Upper lobe of left lung (tissue), 6 donors: ENCODE data around the gene ARMH3. TPM values are rescaled to one million over a fixed set of nuclear protein-coding genes. Genes with fewer than 3 reads are reported as not detected.
A peak's percentile ranks its signal among the peaks of the same experiment; 100 is the strongest.

Experiments used
- ATAC-seq, 2 donors: fragments of 200-7000 bp; cut with Tn5 transposase; one replicate each; pipeline ENCODE4 v1.9.1; 2022; ENCODE audit warnings: mild to moderate bottlenecking in 2 of 2, moderate library complexity in 2 of 2; ENCODE audit not compliant: low FRiP score in 2 of 2
- DNase-seq, 2 donors: peaks; one replicate each; pipeline ENCODE4 v3.0.0-alpha.2; 2019 to 2020
- H3K27ac ChIP-seq, 4 donors: fragments of 200-600 bp; sonication (generic); one replicate each; pipeline ENCODE4 v1.5.1; 2016 to 2019
- H3K27me3 ChIP-seq, 4 donors: fragments of 200-600 bp; sonication (generic); one replicate each; pipeline ENCODE4 v1.5.1; 2017 to 2019
- H3K36me3 ChIP-seq, 4 donors: fragments of 200-600 bp; sonication (generic); one replicate each; pipeline ENCODE4 v1.5.1; 2016 to 2019
- H3K4me1 ChIP-seq, 4 donors: fragments of 200-600 bp; sonication (generic); one replicate each; pipeline ENCODE4 v1.5.1; 2018 to 2019
- H3K4me3 ChIP-seq, 4 donors: fragments of 200-600 bp; sonication (generic); one replicate each; pipeline ENCODE4 v1.5.1; 2017 to 2019; ENCODE audit warnings: mild to moderate bottlenecking in 2 of 4, moderate library complexity in 1 of 4
- H3K9me3 ChIP-seq, 4 donors: fragments of 200-600 bp; sonication (generic); one replicate each; pipeline ENCODE4 v1.5.1; 2018 to 2019
- CTCF ChIP-seq, 6 experiments: fragments of 450-650 bp in 4 of 6; fragments of 200-600 bp in 2 of 6; sonication (generic) in 2 of 6; IDR thresholded peaks; one replicate each; pipeline ENCODE4 v1.5.1; 2016 to 2019; ENCODE audit warnings: antibody characterized with exemption in 6 of 6
- EP300 ChIP-seq, 4 donors: sonication (generic); formaldehyde crosslinking; IDR thresholded peaks; one replicate each; pipeline ENCODE4 v1.5.1; 2017; ENCODE audit warnings: antibody characterized with exemption in 4 of 4, control low read depth in 2 of 4
- POLR2A ChIP-seq, 4 donors: fragments of 450-650 bp; IDR thresholded peaks; one replicate each; pipeline ENCODE4 v1.5.1; 2016 to 2017; ENCODE audit warnings: antibody characterized with exemption in 4 of 4, mild to moderate bottlenecking in 2 of 4
- POLR2AphosphoS5 ChIP-seq, 2 donors: sonication (generic); formaldehyde crosslinking; IDR thresholded peaks; one replicate each; pipeline ENCODE4 v1.5.1; 2017; ENCODE audit warnings: antibody characterized with exemption in 2 of 2
- WGBS, 2 donors: methylation state at CpG; one replicate each; pipeline ENCODE4 v1.1.5; 2017 to 2018; 5-methylcytosine and 5-hydroxymethylcytosine counted together
- total RNA-seq, 6 donors: library from RNA; depleted of rRNA in 4 of 6; stranded (reverse); fragments of >200 nt in 4 of 6; gene quantifications; one replicate each; pipeline versions ENCODE4 v1.1.0 to v1.2.1, GENCODE V29; 2016 to 2021
- donor health status: DM: no; HTN: no; CAD: no; lungs with moderate emphysema.
- donor health status: DM: no; HTN: yes; CAD: no; lungs with severe emphysema.

ARMH3 gene
- total RNA-seq, 6 donors from 2014 or later = 14.4 to 39.8 (median 25.5) TPM

GRCh38 chr10:101902032-101902819, 153.7 kb downstream of the ARMH3 start:
- WGBS, 2 donors = 93% methylated on average over 7 of the region's 7 CpGs
- H3K4me1 ChIP-seq = peaks cover 0 to 5% (median 2%) of the 10 kb centered on the region in 4 donors
- no peaks in the 10 kb centered on the region for H3K27me3 ChIP-seq
- no peaks in the 10 kb centered on the region for H3K9me3 ChIP-seq
- H3K4me3 ChIP-seq = no peak overlapping the region
- TF ChIP-seq POLR2AphosphoS5 (IDR thresholded peaks at IDR 0.05) = no peak
- no peak for TF ChIP-seq POLR2A (IDR thresholded peaks at IDR 0.05)
- no peak for TF ChIP-seq CTCF (IDR thresholded peaks at IDR 0.05)
- TF ChIP-seq EP300 (IDR thresholded peaks at IDR 0.05) = no peak
- DNase-seq = no peak
- no peak overlapping the region for H3K27ac ChIP-seq
- peaks cover 0 to 10% (median 0%) of the 10 kb centered on the region in 4 donors for H3K36me3 ChIP-seq
- ATAC-seq = no peak

- 87 to 94% methylated on average over 6 of the region's 6 CpGs for WGBS, 2 donors
- H3K4me3 ChIP-seq = no peak overlapping the region
- no peak for ATAC-seq
- H3K27me3 ChIP-seq = no peaks in the 10 kb centered on the region
- no peak overlapping the region for H3K27ac ChIP-seq
- H3K9me3 ChIP-seq = no peaks in the 10 kb centered on the region
- peaks cover 0 to 5% (median 2%) of the 10 kb centered on the region in 4 donors for H3K4me1 ChIP-seq
- peaks cover 0 to 10% (median 0%) of the 10 kb centered on the region in 4 donors for H3K36me3 ChIP-seq
- DNase-seq = no peak
- no peak for TF ChIP-seq POLR2AphosphoS5 (IDR thresholded peaks at IDR 0.05)
- no peak for TF ChIP-seq EP300 (IDR thresholded peaks at IDR 0.05)
- TF ChIP-seq POLR2A (IDR thresholded peaks at IDR 0.05) = no peak
- TF ChIP-seq CTCF (IDR thresholded peaks at IDR 0.05) = no peak
Observed at GRCh38 chr10:101901340-101901739, 154.6 kb downstream of the ARMH3 start.

DNA sequence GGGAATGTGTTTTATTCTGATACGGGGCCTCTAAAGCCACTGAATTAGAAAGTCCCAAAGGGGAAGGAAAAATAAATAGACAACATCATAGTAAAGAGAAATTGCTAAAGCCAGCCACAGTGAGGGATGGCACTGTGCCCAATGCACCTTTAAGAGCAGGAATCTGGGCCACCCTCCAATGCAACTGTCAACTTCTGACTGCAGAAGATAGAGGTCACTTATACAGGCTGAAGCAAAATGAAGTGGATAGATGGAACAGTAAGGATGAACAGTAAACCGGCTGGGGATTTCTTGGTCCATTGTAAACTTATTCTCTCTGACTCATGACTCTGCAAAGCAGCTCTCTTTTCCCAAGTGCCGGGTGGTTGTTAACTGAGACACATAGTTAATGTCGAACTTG, 158.3 kb downstream of the ARMH3 start:
- Histone ChIP-seq H3K27me3 (no peaks in the 10 kb centered on the region), H3K4me1 (peaks cover 0 to 5% (median 2%) of the 10 kb centered on the region in 4 donors), H3K27ac (no peak overlapping the region), H3K9me3 (no peaks in the 10 kb centered on the region), H3K36me3 (peaks cover 0 to 4% (median 0%) of the 10 kb centered on the region in 4 donors), H3K4me3 (no peak overlapping the region)
- ATAC-seq (no peak), DNase-seq (peak in 1 of 2 donors; percentile 30)
- WGBS, 2 donors = 42 to 63% methylated on average over 4 of the region's 4 CpGs
- TF ChIP-seq POLR2AphosphoS5 (IDR thresholded peaks at IDR 0.05) = no peak
- TF ChIP-seq EP300 (IDR thresholded peaks at IDR 0.05) = no peak
- TF ChIP-seq CTCF (IDR thresholded peaks at IDR 0.05) = no peak
- TF ChIP-seq POLR2A (IDR thresholded peaks at IDR 0.05) = no peak

DNA sequence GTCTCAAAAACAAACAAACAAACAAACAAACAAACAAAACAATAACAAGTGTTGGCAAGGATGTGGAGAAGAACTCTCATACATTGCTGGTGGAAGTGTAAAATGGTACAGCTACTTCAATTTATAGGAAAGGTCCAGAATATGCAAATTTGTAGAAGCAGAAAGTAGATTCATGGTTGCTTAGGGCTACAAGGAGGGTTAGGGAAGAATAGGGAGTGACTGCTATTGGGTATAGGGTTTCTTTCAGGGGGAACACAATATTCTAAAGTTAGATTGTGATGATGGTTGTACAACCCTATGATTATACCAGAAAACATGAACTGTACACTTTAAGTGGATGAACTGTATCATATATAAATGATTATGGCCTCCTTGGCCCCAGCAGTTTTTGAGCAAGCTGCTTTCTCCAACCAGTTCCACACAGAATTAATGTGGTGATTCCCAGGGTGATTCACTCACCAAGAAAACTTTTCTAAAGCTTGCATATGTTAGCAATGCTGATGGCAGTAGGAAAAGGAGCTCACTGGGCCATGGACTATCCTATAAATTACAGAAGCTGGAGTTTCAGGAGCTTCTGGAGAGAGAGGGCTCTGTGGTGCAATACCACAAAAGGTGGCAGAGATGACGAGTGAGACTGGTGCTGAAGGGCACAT, 159.6 kb downstream of the ARMH3 start:
- no peak for DNase-seq
- Histone ChIP-seq H3K27me3 (no peaks in the 10 kb centered on the region), H3K36me3 (no peaks in the 10 kb centered on the region), H3K4me3 (no peak overlapping the region), H3K4me1 (peaks cover 0 to 5% (median 2%) of the 10 kb centered on the region in 4 donors), H3K27ac (no peak overlapping the region), H3K9me3 (no peaks in the 10 kb centered on the region)
- 75 to 82% methylated on average over 1 of the region's 1 CpG for WGBS, 2 donors
- no peak for ATAC-seq
- no peak for TF ChIP-seq POLR2A (IDR thresholded peaks at IDR 0.05)

DNA sequence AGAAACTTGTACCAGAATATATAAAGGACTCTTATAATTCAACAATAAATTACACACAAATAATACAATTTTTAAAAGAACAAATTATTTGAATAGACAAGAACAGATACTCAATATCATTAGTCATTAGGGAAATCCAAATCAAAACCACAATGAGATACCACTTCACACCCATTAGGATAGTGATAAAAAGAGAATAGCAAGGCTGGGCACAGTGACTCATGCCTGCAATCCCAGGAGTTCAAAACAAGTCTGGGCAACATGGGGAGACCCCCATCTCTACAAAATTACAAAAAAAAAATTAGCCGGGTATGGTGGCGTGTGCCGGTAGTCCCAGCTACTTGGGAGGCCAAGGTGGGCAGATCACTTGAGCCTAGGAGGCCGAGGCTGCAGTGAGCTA, 160.2 kb downstream of the ARMH3 start:
- Histone ChIP-seq H3K9me3 (no peaks in the 10 kb centered on the region), H3K4me3 (no peak overlapping the region), H3K36me3 (no peaks in the 10 kb centered on the region), H3K27ac (no peak overlapping the region), H3K4me1 (peaks cover 0 to 5% (median 2%) of the 10 kb centered on the region in 4 donors), H3K27me3 (no peaks in the 10 kb centered on the region)
- DNase-seq = no peak
- WGBS, 2 donors = 98% methylated on average over 4 of the region's 4 CpGs
- ATAC-seq = no peak
- TF ChIP-seq POLR2A (IDR thresholded peaks at IDR 0.05) = no peak
- no peak for TF ChIP-seq CTCF (IDR thresholded peaks at IDR 0.05)
- TF ChIP-seq POLR2AphosphoS5 (IDR thresholded peaks at IDR 0.05) = no peak
- TF ChIP-seq EP300 (IDR thresholded peaks at IDR 0.05) = no peak
